ENCODE measurements around the gene WDR4.

The WDR4 gene

GRCh38 chr21:42857216-42857615 lies 22.1 kb downstream of the WDR4 start:
- no peak overlapping the region for H3K9ac ChIP-seq (ENCODE audit: low read length)
- H3K4me1 ChIP-seq (ENCODE audit: control insufficient read depth, insufficient read depth, low read length), result no peaks in the 10 kb centered on the region
- H3K27ac ChIP-seq (ENCODE audit: low read depth, low read length), result no peak overlapping the region
- no peaks in the 10 kb centered on the region for H3K27me3 ChIP-seq (ENCODE audit: control insufficient read depth, insufficient read depth, low read length)
- H3K36me3 ChIP-seq (ENCODE audit: control insufficient read depth, insufficient read depth, low read length), result peaks cover 34% of the 10 kb centered on the region
- no peak overlapping the region for H3K4me3 ChIP-seq (ENCODE audit: low read length)

GRCh38 chr21:42855937-42856335 lies 23.4 kb downstream of the WDR4 start:
- Histone ChIP-seq H3K27me3 (ENCODE audit: control insufficient read depth, insufficient read depth, low read length) (no peaks in the 10 kb centered on the region), H3K36me3 (ENCODE audit: control insufficient read depth, insufficient read depth, low read length) (peaks cover 40% of the 10 kb centered on the region), H3K27ac (ENCODE audit: low read depth, low read length) (no peak overlapping the region), H3K4me1 (ENCODE audit: control insufficient read depth, insufficient read depth, low read length) (no peaks in the 10 kb centered on the region), H3K9ac (ENCODE audit: low read length) (no peak overlapping the region), H3K4me3 (ENCODE audit: low read length) (no peak overlapping the region)

GRCh38 chr21:42855171-42855936 lies 24.0 kb downstream of the WDR4 start:
- Histone ChIP-seq H3K27me3 (ENCODE audit: control insufficient read depth, insufficient read depth, low read length) (no peaks in the 10 kb centered on the region), H3K36me3 (ENCODE audit: control insufficient read depth, insufficient read depth, low read length) (peaks cover 43% of the 10 kb centered on the region), H3K4me3 (ENCODE audit: low read length) (no peak overlapping the region), H3K9ac (ENCODE audit: low read length) (no peak overlapping the region), H3K27ac (ENCODE audit: low read depth, low read length) (no peak overlapping the region), H3K4me1 (ENCODE audit: control insufficient read depth, insufficient read depth, low read length) (no peaks in the 10 kb centered on the region)

- Histone ChIP-seq H3K27ac (ENCODE audit: low read depth, low read length) (no peak overlapping the region), H3K36me3 (ENCODE audit: control insufficient read depth, insufficient read depth, low read length) (peaks cover 48% of the 10 kb centered on the region), H3K4me3 (ENCODE audit: low read length) (no peak overlapping the region), H3K27me3 (ENCODE audit: control insufficient read depth, insufficient read depth, low read length) (no peaks in the 10 kb centered on the region), H3K4me1 (ENCODE audit: control insufficient read depth, insufficient read depth, low read length) (no peaks in the 10 kb centered on the region), H3K9ac (ENCODE audit: low read length) (no peak overlapping the region)
Observed at GRCh38 chr21:42854246-42855010, 24.9 kb downstream of the WDR4 start.

- H3K4me1 ChIP-seq (ENCODE audit: control insufficient read depth, insufficient read depth, low read length), result no peaks in the 10 kb centered on the region
- H3K27ac ChIP-seq (ENCODE audit: low read depth, low read length), result no peak overlapping the region
- H3K9ac ChIP-seq (ENCODE audit: low read length), result no peak overlapping the region
- peaks cover 51% of the 10 kb centered on the region for H3K36me3 ChIP-seq (ENCODE audit: control insufficient read depth, insufficient read depth, low read length)
- H3K4me3 ChIP-seq (ENCODE audit: low read length), result no peak overlapping the region
- no peaks in the 10 kb centered on the region for H3K27me3 ChIP-seq (ENCODE audit: control insufficient read depth, insufficient read depth, low read length)
Observed at GRCh38 chr21:42853621-42854020, 25.7 kb downstream of the WDR4 start.

- Histone ChIP-seq H3K36me3 (ENCODE audit: control insufficient read depth, insufficient read depth, low read length) (peaks cover 51% of the 10 kb centered on the region), H3K4me3 (ENCODE audit: low read length) (no peak overlapping the region), H3K27me3 (ENCODE audit: control insufficient read depth, insufficient read depth, low read length) (no peaks in the 10 kb centered on the region), H3K27ac (ENCODE audit: low read depth, low read length) (no peak overlapping the region), H3K9ac (ENCODE audit: low read length) (no peak overlapping the region), H3K4me1 (ENCODE audit: control insufficient read depth, insufficient read depth, low read length) (no peaks in the 10 kb centered on the region)
Observed at GRCh38 chr21:42852925-42853570, 26.3 kb downstream of the WDR4 start.

GRCh38 chr21:42851812-42852665 lies 27.3 kb downstream of the WDR4 start:
- Histone ChIP-seq H3K9ac (ENCODE audit: low read length) (no peak overlapping the region), H3K27me3 (ENCODE audit: control insufficient read depth, insufficient read depth, low read length) (no peaks in the 10 kb centered on the region), H3K4me1 (ENCODE audit: control insufficient read depth, insufficient read depth, low read length) (no peaks in the 10 kb centered on the region), H3K27ac (ENCODE audit: low read depth, low read length) (no peak overlapping the region), H3K36me3 (ENCODE audit: control insufficient read depth, insufficient read depth, low read length) (peaks cover 45% of the 10 kb centered on the region), H3K4me3 (ENCODE audit: low read length) (no peak overlapping the region)

- no peaks in the 10 kb centered on the region for H3K4me1 ChIP-seq (ENCODE audit: control insufficient read depth, insufficient read depth, low read length)
- H3K27me3 ChIP-seq (ENCODE audit: control insufficient read depth, insufficient read depth, low read length), result no peaks in the 10 kb centered on the region
- H3K36me3 ChIP-seq (ENCODE audit: control insufficient read depth, insufficient read depth, low read length), result peaks cover 47% of the 10 kb centered on the region
- no peak overlapping the region for H3K4me3 ChIP-seq (ENCODE audit: low read length)
- no peak overlapping the region for H3K9ac ChIP-seq (ENCODE audit: low read length)
- H3K27ac ChIP-seq (ENCODE audit: low read depth, low read length), result no peak overlapping the region
Observed at GRCh38 chr21:42850866-42851391, 28.4 kb downstream of the WDR4 start.

GRCh38 chr21:42850463-42850862 lies 28.9 kb downstream of the WDR4 start:
- no peaks in the 10 kb centered on the region for H3K4me1 ChIP-seq (ENCODE audit: control insufficient read depth, insufficient read depth, low read length)
- H3K27ac ChIP-seq (ENCODE audit: low read depth, low read length), result no peak overlapping the region
- no peaks in the 10 kb centered on the region for H3K27me3 ChIP-seq (ENCODE audit: control insufficient read depth, insufficient read depth, low read length)
- H3K4me3 ChIP-seq (ENCODE audit: low read length), result no peak overlapping the region
- no peak overlapping the region for H3K9ac ChIP-seq (ENCODE audit: low read length)
- peaks cover 43% of the 10 kb centered on the region for H3K36me3 ChIP-seq (ENCODE audit: control insufficient read depth, insufficient read depth, low read length)

- Histone ChIP-seq H3K27me3 (ENCODE audit: control insufficient read depth, insufficient read depth, low read length) (no peaks in the 10 kb centered on the region), H3K9ac (ENCODE audit: low read length) (no peak overlapping the region), H3K4me3 (ENCODE audit: low read length) (no peak overlapping the region), H3K4me1 (ENCODE audit: control insufficient read depth, insufficient read depth, low read length) (no peaks in the 10 kb centered on the region), H3K27ac (ENCODE audit: low read depth, low read length) (no peak overlapping the region), H3K36me3 (ENCODE audit: control insufficient read depth, insufficient read depth, low read length) (peaks cover 38% of the 10 kb centered on the region)
Observed at GRCh38 chr21:42849759-42850412, 29.5 kb downstream of the WDR4 start.

GRCh38 chr21:42848932-42849758 lies 30.2 kb downstream of the WDR4 start:
- H3K27me3 ChIP-seq (ENCODE audit: control insufficient read depth, insufficient read depth, low read length), result no peaks in the 10 kb centered on the region
- peaks cover 32% of the 10 kb centered on the region for H3K36me3 ChIP-seq (ENCODE audit: control insufficient read depth, insufficient read depth, low read length)
- no peak overlapping the region for H3K27ac ChIP-seq (ENCODE audit: low read depth, low read length)
- H3K9ac ChIP-seq (ENCODE audit: low read length), result no peak overlapping the region
- H3K4me3 ChIP-seq (ENCODE audit: low read length), result no peak overlapping the region
- H3K4me1 ChIP-seq (ENCODE audit: control insufficient read depth, insufficient read depth, low read length), result peaks cover 2% of the 10 kb centered on the region
